Measurements from ENCODE around the gene TMEM42. TPM values are rescaled to one million over a fixed set of nuclear protein-coding genes. Genes with fewer than 3 reads are reported as not detected.

TMEM42 gene
- total and polyA plus RNA-seq, 2 of the 13 experiments (the other 11 are each of a cell fraction or from before 2014, with no cell fraction given) = 5.5 to 24.5 TPM

DNA sequence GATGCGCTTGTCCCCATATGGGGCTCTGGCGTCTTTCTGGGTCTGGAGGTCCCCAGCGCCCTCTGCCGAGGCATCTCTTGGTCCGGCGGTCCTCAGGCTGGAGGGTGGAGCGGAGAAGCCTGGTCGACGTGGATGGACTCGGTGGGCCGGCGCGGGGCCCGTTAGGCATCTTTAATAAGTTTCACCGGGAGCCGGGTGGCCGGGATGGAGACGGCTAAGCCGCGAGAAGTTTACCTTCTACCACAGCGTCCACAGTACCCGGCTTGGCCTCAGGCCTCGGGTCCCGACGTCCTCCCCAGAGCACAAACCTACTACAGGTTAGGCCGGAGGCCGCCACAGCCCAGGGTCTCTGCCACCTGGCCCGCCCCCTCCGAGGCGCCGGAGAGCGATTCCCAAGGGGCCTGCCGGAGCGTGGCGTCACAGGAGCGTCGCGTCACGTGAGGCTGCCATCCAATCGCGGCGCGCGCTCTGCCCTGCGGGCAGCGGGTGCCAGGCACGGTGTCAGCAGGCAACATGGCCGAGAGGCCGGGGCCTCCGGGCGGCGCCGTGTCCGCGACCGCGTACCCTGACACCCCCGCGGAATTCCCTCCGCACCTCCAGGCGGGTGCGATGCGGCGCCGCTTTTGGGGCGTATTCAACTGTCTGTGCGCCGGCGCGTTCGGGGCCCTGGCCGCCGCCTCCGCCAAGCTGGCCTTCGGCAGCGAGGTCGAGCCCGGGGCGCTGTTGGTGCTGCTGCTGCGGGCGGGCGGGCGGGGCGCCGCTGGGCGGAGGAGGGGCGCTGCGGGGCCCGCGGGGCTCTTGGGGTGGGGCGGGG, at the start of gene TMEM42 (continued):
- TF ChIP-seq ZNF614 (CRISPR knock-in tag; IDR thresholded peaks at IDR 0.05; ENCODE audit: borderline replicate concordance) (no peak; the same call in 1 of the 2 replicates), YY1 (IDR thresholded peaks at IDR 0.05; ENCODE audit: insufficient read depth, insufficient replicate concordance, low read depth, low read length) (peak; percentile 95), MTA3 (CRISPR knock-in tag; IDR thresholded peaks at IDR 0.05) (no peak), HNRNPL (IDR thresholded peaks at IDR 0.05; ENCODE audit: low read depth, low read length) (no peak; the same call in 1 of the 2 replicates), AHR (CRISPR knock-in tag; IDR thresholded peaks at IDR 0.05) (no peak), NFRKB (IDR thresholded peaks at IDR 0.05) (no peak), SKI (IDR thresholded peaks at IDR 0.05; ENCODE audit: partially characterized antibody) (no peak), ZSCAN30 (CRISPR knock-in tag; IDR thresholded peaks at IDR 0.05) (peak; percentile 74; the same call in 1 of the 2 replicates), GTF2F1 (IDR thresholded peaks at IDR 0.05; ENCODE audit: low read length) (no peak), ZNF329 (CRISPR knock-in tag; IDR thresholded peaks at IDR 0.05; ENCODE audit: low read depth) (no peak)
- TF ChIP-seq, protein P1, sequence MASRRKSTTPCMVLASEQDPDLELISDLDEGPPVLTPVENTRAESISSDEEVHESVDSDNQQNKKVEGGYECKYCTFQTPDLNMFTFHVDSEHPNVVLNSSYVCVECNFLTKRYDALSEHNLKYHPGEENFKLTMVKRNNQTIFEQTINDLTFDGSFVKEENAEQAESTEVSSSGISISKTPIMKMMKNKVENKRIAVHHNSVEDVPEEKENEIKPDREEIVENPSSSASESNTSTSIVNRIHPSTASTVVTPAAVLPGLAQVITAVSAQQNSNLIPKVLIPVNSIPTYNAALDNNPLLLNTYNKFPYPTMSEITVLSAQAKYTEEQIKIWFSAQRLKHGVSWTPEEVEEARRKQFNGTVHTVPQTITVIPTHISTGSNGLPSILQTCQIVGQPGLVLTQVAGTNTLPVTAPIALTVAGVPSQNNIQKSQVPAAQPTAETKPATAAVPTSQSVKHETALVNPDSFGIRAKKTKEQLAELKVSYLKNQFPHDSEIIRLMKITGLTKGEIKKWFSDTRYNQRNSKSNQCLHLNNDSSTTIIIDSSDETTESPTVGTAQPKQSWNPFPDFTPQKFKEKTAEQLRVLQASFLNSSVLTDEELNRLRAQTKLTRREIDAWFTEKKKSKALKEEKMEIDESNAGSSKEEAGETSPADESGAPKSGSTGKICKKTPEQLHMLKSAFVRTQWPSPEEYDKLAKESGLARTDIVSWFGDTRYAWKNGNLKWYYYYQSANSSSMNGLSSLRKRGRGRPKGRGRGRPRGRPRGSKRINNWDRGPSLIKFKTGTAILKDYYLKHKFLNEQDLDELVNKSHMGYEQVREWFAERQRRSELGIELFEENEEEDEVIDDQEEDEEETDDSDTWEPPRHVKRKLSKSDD (CRISPR knock-in tag; IDR thresholded peaks at IDR 0.05; ENCODE audit: low read depth) = peak; percentile 71; the same call in 1 of the 2 replicates
- TF ChIP-seq, protein P2, sequence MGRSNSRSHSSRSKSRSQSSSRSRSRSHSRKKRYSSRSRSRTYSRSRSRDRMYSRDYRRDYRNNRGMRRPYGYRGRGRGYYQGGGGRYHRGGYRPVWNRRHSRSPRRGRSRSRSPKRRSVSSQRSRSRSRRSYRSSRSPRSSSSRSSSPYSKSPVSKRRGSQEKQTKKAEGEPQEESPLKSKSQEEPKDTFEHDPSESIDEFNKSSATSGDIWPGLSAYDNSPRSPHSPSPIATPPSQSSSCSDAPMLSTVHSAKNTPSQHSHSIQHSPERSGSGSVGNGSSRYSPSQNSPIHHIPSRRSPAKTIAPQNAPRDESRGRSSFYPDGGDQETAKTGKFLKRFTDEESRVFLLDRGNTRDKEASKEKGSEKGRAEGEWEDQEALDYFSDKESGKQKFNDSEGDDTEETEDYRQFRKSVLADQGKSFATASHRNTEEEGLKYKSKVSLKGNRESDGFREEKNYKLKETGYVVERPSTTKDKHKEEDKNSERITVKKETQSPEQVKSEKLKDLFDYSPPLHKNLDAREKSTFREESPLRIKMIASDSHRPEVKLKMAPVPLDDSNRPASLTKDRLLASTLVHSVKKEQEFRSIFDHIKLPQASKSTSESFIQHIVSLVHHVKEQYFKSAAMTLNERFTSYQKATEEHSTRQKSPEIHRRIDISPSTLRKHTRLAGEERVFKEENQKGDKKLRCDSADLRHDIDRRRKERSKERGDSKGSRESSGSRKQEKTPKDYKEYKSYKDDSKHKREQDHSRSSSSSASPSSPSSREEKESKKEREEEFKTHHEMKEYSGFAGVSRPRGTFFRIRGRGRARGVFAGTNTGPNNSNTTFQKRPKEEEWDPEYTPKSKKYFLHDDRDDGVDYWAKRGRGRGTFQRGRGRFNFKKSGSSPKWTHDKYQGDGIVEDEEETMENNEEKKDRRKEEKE (IDR thresholded peaks at IDR 0.05) = no peak
- TF ChIP-seq, protein P3, sequence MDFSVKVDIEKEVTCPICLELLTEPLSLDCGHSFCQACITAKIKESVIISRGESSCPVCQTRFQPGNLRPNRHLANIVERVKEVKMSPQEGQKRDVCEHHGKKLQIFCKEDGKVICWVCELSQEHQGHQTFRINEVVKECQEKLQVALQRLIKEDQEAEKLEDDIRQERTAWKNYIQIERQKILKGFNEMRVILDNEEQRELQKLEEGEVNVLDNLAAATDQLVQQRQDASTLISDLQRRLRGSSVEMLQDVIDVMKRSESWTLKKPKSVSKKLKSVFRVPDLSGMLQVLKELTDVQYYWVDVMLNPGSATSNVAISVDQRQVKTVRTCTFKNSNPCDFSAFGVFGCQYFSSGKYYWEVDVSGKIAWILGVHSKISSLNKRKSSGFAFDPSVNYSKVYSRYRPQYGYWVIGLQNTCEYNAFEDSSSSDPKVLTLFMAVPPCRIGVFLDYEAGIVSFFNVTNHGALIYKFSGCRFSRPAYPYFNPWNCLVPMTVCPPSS (IDR thresholded peaks at IDR 0.05) = no peak
- TF ChIP-seq, protein P4, sequence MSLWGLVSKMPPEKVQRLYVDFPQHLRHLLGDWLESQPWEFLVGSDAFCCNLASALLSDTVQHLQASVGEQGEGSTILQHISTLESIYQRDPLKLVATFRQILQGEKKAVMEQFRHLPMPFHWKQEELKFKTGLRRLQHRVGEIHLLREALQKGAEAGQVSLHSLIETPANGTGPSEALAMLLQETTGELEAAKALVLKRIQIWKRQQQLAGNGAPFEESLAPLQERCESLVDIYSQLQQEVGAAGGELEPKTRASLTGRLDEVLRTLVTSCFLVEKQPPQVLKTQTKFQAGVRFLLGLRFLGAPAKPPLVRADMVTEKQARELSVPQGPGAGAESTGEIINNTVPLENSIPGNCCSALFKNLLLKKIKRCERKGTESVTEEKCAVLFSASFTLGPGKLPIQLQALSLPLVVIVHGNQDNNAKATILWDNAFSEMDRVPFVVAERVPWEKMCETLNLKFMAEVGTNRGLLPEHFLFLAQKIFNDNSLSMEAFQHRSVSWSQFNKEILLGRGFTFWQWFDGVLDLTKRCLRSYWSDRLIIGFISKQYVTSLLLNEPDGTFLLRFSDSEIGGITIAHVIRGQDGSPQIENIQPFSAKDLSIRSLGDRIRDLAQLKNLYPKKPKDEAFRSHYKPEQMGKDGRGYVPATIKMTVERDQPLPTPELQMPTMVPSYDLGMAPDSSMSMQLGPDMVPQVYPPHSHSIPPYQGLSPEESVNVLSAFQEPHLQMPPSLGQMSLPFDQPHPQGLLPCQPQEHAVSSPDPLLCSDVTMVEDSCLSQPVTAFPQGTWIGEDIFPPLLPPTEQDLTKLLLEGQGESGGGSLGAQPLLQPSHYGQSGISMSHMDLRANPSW (CRISPR knock-in tag; IDR thresholded peaks at IDR 0.05; ENCODE audit: borderline replicate concordance) = peak; percentile 27; the same call in 1 of the 2 replicates
- TF ChIP-seq, protein P5, sequence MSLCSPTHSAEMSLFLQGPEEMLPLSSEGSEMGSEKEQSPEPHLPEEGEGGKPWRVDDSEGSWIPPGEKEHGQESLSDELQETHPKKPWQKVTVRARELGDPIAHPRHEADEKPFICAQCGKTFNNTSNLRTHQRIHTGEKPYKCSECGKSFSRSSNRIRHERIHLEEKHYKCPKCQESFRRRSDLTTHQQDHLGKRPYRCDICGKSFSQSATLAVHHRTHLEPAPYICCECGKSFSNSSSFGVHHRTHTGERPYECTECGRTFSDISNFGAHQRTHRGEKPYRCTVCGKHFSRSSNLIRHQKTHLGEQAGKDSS (CRISPR knock-in tag; IDR thresholded peaks at IDR 0.05; ENCODE audit: borderline replicate concordance, low read depth) = peak; percentile 38; the same call in 1 of the 2 replicates
- TF ChIP-seq, protein P6, sequence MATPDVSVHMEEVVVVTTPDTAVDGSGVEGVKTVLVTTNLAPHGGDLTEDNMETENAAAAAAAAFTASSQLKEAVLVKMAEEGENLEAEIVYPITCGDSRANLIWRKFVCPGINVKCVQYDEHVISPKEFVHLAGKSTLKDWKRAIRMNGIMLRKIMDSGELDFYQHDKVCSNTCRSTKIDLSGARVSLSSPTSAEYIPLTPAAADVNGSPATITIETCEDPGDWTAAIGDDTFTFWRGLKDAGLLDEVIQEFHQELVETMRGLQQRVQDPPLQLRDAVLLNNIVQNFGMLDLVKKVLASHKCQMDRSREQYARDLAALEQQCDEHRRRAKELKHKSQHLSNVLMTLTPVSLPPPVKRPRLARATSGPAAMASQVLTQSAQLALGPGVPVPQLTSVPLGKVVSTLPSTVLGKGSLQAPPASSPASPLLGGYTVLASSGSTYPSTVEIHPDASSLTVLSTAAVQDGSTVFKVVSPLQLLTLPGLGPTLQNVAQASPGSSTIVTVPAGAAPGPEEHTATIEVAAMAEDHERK (CRISPR knock-in tag; IDR thresholded peaks at IDR 0.05; ENCODE audit: low read depth) = no peak
